AG04449 (cell line): ENCODE results near the gene GTF2I.

Experiments
- CTCF ChIA-PET: fragments of 350-600 bp; formaldehyde crosslinking; extraction: SDS; loops from one replicate; lab custom pipeline; 2021; ENCODE audit warnings: antibody characterized with exemption; lab: Yijun Ruan, JAX
- POLR2A ChIA-PET: fragments of 400-600, 350-600 bp; formaldehyde crosslinking; extraction: SDS; loops from one replicate; lab custom pipeline; 2020; ENCODE audit warnings: antibody characterized with exemption, inconsistent platforms; lab: Yijun Ruan, JAX
- DNase-seq: peaks from one replicate; pipeline ENCODE4 v3.0.0-alpha.2; 2010; ENCODE audit warnings: low read depth, low spot score
- H3K4me3 ChIP-seq: 2 replicates; pipeline ENCODE4 v1.5.1; 2011; ENCODE audit warnings: low read depth, mild to moderate bottlenecking, control low read depth, low read length
- TF ChIP-seq, protein P1 (sequence below): IDR thresholded peaks from one replicate; pipeline ENCODE4 v1.5.1; 2011; ENCODE audit warnings: mild to moderate bottlenecking, moderate library complexity, low read length, control low read depth, inconsistent platforms; ENCODE audit not compliant: insufficient read depth; ENCODE audit errors: missing control alignments

GTF2I gene

DNA sequence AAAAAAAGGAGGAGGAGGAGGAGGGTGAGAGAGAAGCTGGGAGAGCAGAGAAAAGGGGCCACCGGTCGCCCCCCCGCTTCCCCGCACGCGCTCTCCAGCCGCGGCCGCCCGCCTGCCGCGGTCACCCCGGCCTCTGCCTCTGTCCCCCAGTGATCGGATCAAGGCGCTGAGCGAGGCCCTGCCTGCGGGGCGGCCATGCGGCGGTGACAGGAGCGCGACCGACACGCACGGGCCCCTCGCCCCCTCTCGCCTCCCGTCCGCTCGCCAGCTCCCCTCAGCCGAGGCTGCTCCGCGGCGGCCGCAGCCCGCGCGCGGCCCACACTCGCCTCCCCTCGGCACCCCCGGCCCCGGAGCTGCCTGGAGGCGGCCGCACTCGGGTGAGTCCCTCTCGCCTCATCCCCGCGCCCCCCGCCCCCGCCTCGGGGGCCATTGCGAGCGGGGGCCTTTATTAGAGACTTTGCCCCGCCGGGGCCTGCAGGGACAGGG is at the start of gene GTF2I:
Gene GTF2I (plus strand): TSS at position 27 of the 486 bp plus-strand sequence. CDS start 31,411 bp downstream, outside the sequence.
- CTCF ChIA-PET: interaction anchor here (0.8 kb wide), 1 partner anchor 29 kb away, joined by 4 read pairs; no protein-coding TSS in a partner anchor
- no peak for DNase-seq

GRCh38 chr7:74612015-74612829 is 45.3 kb upstream of the GTF2I start:
- no peak overlapping the region for H3K4me3 ChIP-seq
- ChIA-PET POLR2A (no interaction called here), CTCF (interaction anchor here (0.9 to 1.5 kb wide), 5 partner anchors 12 to 194 kb away, joined by 3 to 4 read pairs (median 4); no protein-coding TSS in a partner anchor)
- no peak for DNase-seq
- TF ChIP-seq, protein P1, sequence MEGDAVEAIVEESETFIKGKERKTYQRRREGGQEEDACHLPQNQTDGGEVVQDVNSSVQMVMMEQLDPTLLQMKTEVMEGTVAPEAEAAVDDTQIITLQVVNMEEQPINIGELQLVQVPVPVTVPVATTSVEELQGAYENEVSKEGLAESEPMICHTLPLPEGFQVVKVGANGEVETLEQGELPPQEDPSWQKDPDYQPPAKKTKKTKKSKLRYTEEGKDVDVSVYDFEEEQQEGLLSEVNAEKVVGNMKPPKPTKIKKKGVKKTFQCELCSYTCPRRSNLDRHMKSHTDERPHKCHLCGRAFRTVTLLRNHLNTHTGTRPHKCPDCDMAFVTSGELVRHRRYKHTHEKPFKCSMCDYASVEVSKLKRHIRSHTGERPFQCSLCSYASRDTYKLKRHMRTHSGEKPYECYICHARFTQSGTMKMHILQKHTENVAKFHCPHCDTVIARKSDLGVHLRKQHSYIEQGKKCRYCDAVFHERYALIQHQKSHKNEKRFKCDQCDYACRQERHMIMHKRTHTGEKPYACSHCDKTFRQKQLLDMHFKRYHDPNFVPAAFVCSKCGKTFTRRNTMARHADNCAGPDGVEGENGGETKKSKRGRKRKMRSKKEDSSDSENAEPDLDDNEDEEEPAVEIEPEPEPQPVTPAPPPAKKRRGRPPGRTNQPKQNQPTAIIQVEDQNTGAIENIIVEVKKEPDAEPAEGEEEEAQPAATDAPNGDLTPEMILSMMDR: no peak

More for the DNA sequence above, at the start of gene GTF2I:
- TF ChIP-seq, protein P1: no peak
- peak within 1 kb of the TSS; percentile 75 for H3K4me3 ChIP-seq
- POLR2A ChIA-PET: interaction anchor here (0.6 to 1.4 kb wide), 3 partner anchors 13 to 35 kb away, joined by 3 to 5 read pairs (median 4); no protein-coding TSS in a partner anchor

- TF ChIP-seq, protein P1: no peak
- ChIA-PET POLR2A (interaction anchor here (0.7 kb wide), 1 partner anchor 36 kb away, joined by 3 read pairs; no protein-coding TSS in a partner anchor), CTCF (interaction anchor here (1.3 kb wide), 1 partner anchor 9 kb away, joined by 4 read pairs; no protein-coding TSS in a partner anchor)
- DNase-seq: no peak
- H3K4me3 ChIP-seq: no peak overlapping the region
These were observed 41.4 kb upstream of the GTF2I start for GRCh38 chr7:74615933-74616780.

DNA sequence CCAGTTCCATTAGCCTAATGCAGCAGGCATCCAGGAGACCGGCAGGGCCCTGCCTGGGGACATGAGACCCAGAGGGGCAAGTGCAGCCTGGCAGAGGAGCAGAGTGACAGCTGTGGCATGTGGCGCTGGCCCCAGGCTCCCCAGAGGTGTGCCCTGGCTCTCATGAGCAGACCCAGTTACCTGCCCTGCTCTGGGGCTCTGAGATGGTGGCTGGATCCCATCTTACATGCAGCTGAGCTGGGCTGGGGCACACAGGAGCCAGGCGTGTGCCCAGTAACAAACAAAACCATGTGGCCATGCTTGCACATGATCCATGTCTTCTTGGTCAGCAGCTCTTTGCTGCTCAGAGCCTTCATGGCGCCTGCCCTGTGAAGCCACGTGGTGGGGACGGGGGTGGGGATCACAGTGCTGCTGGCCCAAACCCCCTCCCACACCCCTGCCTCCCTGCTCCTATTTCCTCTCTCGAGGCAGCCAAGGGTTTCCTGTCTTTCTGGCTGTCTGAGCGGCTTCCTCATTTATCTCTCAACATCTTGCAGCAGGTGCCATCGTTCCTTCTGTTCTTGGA is 40.3 kb upstream of the GTF2I start:
- CTCF ChIA-PET: no interaction called here
- no peak overlapping the region for H3K4me3 ChIP-seq
- POLR2A ChIA-PET: no interaction called here
- no peak for DNase-seq
- TF ChIP-seq, protein P1: no peak

GRCh38 chr7:74619235-74619860 is 38.2 kb upstream of the GTF2I start:
- TF ChIP-seq, protein P1: no peak
- ChIA-PET CTCF (interaction anchor here (1.3 kb wide), 1 partner anchor 8 kb away, joined by 5 read pairs; no protein-coding TSS in a partner anchor), POLR2A (no interaction called here)
- H3K4me3 ChIP-seq: no peak overlapping the region
- no peak for DNase-seq
